GM23338 (cell line): ENCODE data around the gene PDE1C. TPM values are rescaled to one million over a fixed set of nuclear protein-coding genes. Genes with fewer than 3 reads are reported as not detected.

Experiments
- ATAC-seq: fragments of 200-7000 bp; cut with Tn5 transposase; 3 replicates; pipeline ENCODE4 v1.9.1; 2020
- DNase-seq: peaks from one replicate; pipeline ENCODE4 v3.0.0-alpha.2; 2015; ENCODE audit warnings: low spot score
- H2AFZ ChIP-seq: fragments of 200-600 bp; sonication (generic); 2 replicates; pipeline ENCODE4 v1.8.0; 2016; ENCODE audit warnings: antibody characterized with exemption, mild to moderate bottlenecking, moderate library complexity
- H3F3A ChIP-seq: fragments of 200-600 bp; sonication (generic); replicated peaks from 2 replicates; pipeline ENCODE4 v1.8.0; 2017; ENCODE audit warnings: antibody characterized with exemption, mixed run types, low read depth
- H3K27ac ChIP-seq: fragments of 200-600 bp; sonication (generic); 2 replicates; pipeline ENCODE4 v1.6.1; 2016; ENCODE audit warnings: low read depth
- H3K27me3 ChIP-seq: fragments of 200-600 bp; sonication (generic); 2 replicates; pipeline ENCODE4 v1.8.0; 2016; ENCODE audit warnings: mild to moderate bottlenecking, mixed run types, moderate library complexity; ENCODE audit not compliant: insufficient read depth
- H3K36me3 ChIP-seq: fragments of 200-600 bp; sonication (generic); 2 replicates; pipeline ENCODE4 v1.8.0; 2016; ENCODE audit warnings: mild to moderate bottlenecking; ENCODE audit not compliant: insufficient read depth
- H3K4me1 ChIP-seq: fragments of 200-600 bp; sonication (generic); 2 replicates; pipeline ENCODE4 v1.8.0; 2016; ENCODE audit warnings: mild to moderate bottlenecking, moderate library complexity; ENCODE audit not compliant: insufficient read depth
- H3K4me2 ChIP-seq: fragments of 200-600 bp; sonication (generic); 2 replicates; pipeline ENCODE4 v1.7.1; 2017; ENCODE audit warnings: mixed run types
- H3K4me3 ChIP-seq: fragments of 200-600 bp; sonication (generic); 2 replicates; pipeline ENCODE4 v1.6.1; 2016; ENCODE audit warnings: mixed run types
- H3K79me2 ChIP-seq: fragments of 200-600 bp; sonication (generic); replicated peaks from 2 replicates; pipeline ENCODE4 v1.8.0; 2017; ENCODE audit warnings: mild to moderate bottlenecking; ENCODE audit not compliant: insufficient read depth
- H3K9me2 ChIP-seq: fragments of 200-600 bp; sonication (generic); 2 replicates; pipeline ENCODE4 v1.8.0; 2017; ENCODE audit not compliant: insufficient read depth
- H4K20me1 ChIP-seq: fragments of 200-600 bp; sonication (generic); replicated peaks from 2 replicates; pipeline ENCODE4 v1.8.0; 2017; ENCODE audit warnings: mild to moderate bottlenecking; ENCODE audit not compliant: insufficient read depth
- H3K27ac Mint-ChIP-seq: 2 replicates; pipeline ENCODE4 v1.8.0; 2020; ENCODE audit warnings: inconsistent platforms, mild to moderate bottlenecking, moderate library complexity, mixed read lengths
- H3K27me3 Mint-ChIP-seq: 3 replicates; pipeline ENCODE4 v1.8.0; 2022; ENCODE audit warnings: low read depth, mild to moderate bottlenecking, moderate library complexity, mixed read lengths, inconsistent platforms; ENCODE audit not compliant: insufficient read depth, poor library complexity
- H3K36me3 Mint-ChIP-seq: 3 replicates; pipeline ENCODE4 v1.8.0; 2021; ENCODE audit warnings: low read depth, mild to moderate bottlenecking, inconsistent platforms, moderate library complexity, mixed read lengths
- H3K4me1 Mint-ChIP-seq: 3 replicates; pipeline ENCODE4 v1.8.0; 2020; ENCODE audit warnings: mild to moderate bottlenecking, inconsistent platforms, mixed read lengths
- H3K4me3 Mint-ChIP-seq: 3 replicates; pipeline ENCODE4 v1.8.0; 2021; ENCODE audit warnings: moderate library complexity, mild to moderate bottlenecking, inconsistent platforms, mixed read lengths
- H3K9me3 Mint-ChIP-seq: 3 replicates; pipeline ENCODE4 v1.8.0; 2020; ENCODE audit warnings: moderate library complexity, mild to moderate bottlenecking, inconsistent platforms, mixed read lengths
- ETS1 ChIP-seq: IDR thresholded peaks from 2 replicates; pipeline ENCODE4 v1.6.1; 2016; ENCODE audit warnings: antibody characterized with exemption
- EZH2 ChIP-seq: fragments of 200-600 bp; sonication (generic); IDR thresholded peaks from one replicate; pipeline ENCODE4 v1.8.0; 2017; ENCODE audit warnings: antibody characterized with exemption, mild to moderate bottlenecking, low read depth; ENCODE audit not compliant: unreplicated experiment
- EZH2phosphoT487 ChIP-seq: fragments of 200-600 bp; sonication (generic); IDR thresholded peaks from one replicate; pipeline ENCODE4 v1.8.1; 2018; ENCODE audit warnings: antibody characterized with exemption; ENCODE audit not compliant: unreplicated experiment
- NANOG ChIP-seq: IDR thresholded peaks from 2 replicates; pipeline ENCODE4 v1.6.1; 2016; ENCODE audit warnings: antibody characterized with exemption, borderline replicate concordance
- POLR2AphosphoS5 ChIP-seq: IDR thresholded peaks from 2 replicates; pipeline ENCODE4 v1.6.1; 2016; ENCODE audit warnings: antibody characterized with exemption, low read depth
- STAT1 ChIP-seq: IDR thresholded peaks from one replicate; pipeline ENCODE4 v1.6.1; 2016; ENCODE audit warnings: antibody characterized with exemption; ENCODE audit not compliant: unreplicated experiment
- polyA plus RNA-seq: library from polyadenylated mRNA; unstranded; fragments of >200 nt; fragmentation: Nextera tagmentation; extraction: Ambion mirVana; gene quantifications from 2 replicates; pipeline ENCODE4 v1.2.1, GENCODE V29; 2016
- total RNA-seq: library from RNA; depleted of rRNA; stranded (reverse); fragments of >200 nt; shearing (Covaris generic); gene quantifications from 2 replicates; pipeline ENCODE4 v1.2.3, GENCODE V29; 2014
- TF ChIP-seq, protein P1 (sequence below): fragments of 250-450 bp; sonication (Bioruptor Pico); IDR thresholded peaks from 2 replicates; pipeline ENCODE4 v1.5.0; 2020; ENCODE audit warnings: mild to moderate bottlenecking, moderate library complexity
- TF ChIP-seq, protein P2 (sequence below), 2 experiments: fragments of 200-600 bp in 1 of 2; sonication (generic) in 1 of 2; conservative IDR thresholded peaks; 2 replicates each; pipeline versions ENCODE4 v1.5.1 to v1.6.1; 2016 to 2017; ENCODE audit warnings: antibody characterized with exemption in 2 of 2, low read depth in 2 of 2, mild to moderate bottlenecking in 2 of 2, moderate library complexity in 1 of 2
- TF ChIP-seq, protein P3 (sequence below): IDR thresholded peaks from one replicate; pipeline ENCODE4 v1.6.1; 2018; ENCODE audit warnings: antibody characterized with exemption; ENCODE audit not compliant: unreplicated experiment

The PDE1C gene
- total and polyA plus RNA-seq, 2 experiments from 2014 or later, result 0.28 TPM; not detected in 1

DNA sequence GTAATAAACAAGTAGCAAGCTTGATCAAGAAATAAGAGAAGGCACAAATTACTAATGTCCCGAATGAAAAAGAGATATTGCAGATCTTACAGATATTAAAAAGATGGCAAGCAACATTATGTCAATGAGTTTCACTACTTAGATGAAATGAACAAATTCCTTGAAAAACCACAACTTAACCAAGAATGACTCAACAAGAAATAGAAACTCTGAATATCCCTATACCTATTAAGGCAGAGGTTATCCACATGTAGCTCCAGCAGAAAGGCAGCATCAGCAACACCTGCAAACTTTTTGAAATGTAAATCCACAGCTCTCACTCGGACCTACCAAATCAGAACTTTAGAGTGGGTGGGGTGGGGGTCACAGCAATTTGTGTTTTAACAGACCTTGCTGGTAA is 33.6 kb downstream of the PDE1C start (continued):
- no peak for TF ChIP-seq POLR2AphosphoS5
- TF ChIP-seq, protein P1, sequence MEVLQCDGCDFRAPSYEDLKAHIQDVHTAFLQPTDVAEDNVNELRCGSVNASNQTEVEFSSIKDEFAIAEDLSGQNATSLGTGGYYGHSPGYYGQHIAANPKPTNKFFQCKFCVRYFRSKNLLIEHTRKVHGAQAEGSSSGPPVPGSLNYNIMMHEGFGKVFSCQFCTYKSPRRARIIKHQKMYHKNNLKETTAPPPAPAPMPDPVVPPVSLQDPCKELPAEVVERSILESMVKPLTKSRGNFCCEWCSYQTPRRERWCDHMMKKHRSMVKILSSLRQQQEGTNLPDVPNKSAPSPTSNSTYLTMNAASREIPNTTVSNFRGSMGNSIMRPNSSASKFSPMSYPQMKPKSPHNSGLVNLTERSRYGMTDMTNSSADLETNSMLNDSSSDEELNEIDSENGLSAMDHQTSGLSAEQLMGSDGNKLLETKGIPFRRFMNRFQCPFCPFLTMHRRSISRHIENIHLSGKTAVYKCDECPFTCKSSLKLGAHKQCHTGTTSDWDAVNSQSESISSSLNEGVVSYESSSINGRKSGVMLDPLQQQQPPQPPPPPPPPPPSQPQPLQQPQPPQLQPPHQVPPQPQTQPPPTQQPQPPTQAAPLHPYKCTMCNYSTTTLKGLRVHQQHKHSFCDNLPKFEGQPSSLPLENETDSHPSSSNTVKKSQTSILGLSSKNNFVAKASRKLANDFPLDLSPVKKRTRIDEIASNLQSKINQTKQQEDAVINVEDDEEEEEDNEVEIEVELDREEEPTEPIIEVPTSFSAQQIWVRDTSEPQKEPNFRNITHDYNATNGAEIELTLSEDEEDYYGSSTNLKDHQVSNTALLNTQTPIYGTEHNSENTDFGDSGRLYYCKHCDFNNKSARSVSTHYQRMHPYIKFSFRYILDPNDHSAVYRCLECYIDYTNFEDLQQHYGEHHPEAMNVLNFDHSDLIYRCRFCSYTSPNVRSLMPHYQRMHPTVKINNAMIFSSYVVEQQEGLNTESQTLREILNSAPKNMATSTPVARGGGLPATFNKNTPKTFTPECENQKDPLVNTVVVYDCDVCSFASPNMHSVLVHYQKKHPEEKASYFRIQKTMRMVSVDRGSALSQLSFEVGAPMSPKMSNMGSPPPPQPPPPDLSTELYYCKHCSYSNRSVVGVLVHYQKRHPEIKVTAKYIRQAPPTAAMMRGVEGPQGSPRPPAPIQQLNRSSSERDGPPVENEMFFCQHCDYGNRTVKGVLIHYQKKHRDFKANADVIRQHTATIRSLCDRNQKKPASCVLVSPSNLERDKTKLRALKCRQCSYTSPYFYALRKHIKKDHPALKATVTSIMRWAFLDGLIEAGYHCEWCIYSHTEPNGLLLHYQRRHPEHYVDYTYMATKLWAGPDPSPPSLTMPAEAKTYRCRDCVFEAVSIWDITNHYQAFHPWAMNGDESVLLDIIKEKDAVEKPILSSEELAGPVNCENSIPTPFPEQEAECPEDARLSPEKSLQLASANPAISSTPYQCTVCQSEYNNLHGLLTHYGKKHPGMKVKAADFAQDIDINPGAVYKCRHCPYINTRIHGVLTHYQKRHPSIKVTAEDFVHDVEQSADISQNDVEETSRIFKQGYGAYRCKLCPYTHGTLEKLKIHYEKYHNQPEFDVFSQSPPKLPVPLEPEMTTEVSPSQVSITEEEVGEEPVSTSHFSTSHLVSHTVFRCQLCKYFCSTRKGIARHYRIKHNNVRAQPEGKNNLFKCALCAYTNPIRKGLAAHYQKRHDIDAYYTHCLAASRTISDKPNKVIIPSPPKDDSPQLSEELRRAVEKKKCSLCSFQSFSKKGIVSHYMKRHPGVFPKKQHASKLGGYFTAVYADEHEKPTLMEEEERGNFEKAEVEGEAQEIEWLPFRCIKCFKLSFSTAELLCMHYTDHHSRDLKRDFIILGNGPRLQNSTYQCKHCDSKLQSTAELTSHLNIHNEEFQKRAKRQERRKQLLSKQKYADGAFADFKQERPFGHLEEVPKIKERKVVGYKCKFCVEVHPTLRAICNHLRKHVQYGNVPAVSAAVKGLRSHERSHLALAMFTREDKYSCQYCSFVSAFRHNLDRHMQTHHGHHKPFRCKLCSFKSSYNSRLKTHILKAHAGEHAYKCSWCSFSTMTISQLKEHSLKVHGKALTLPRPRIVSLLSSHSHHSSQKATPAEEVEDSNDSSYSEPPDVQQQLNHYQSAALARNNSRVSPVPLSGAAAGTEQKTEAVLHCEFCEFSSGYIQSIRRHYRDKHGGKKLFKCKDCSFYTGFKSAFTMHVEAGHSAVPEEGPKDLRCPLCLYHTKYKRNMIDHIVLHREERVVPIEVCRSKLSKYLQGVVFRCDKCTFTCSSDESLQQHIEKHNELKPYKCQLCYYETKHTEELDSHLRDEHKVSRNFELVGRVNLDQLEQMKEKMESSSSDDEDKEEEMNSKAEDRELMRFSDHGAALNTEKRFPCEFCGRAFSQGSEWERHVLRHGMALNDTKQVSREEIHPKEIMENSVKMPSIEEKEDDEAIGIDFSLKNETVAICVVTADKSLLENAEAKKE (CRISPR knock-in tag), result no peak
- no peak for TF ChIP-seq ETS1
- no peak for TF ChIP-seq STAT1
- TF ChIP-seq EZH2phosphoT487, result no peak
- no peak for TF ChIP-seq NANOG

- no peaks in the 10 kb centered on the region for H3K4me1 ChIP-seq
- no peak overlapping the region for H3K27ac Mint-ChIP-seq
These were observed 36.2 kb downstream of the PDE1C start for GRCh38 chr7:32034052-32034451.

More at GRCh38 chr7:32034052-32034451, 36.2 kb downstream of the PDE1C start:
- H2AFZ ChIP-seq, result no peak overlapping the region
- H3K9me2 ChIP-seq, result no peaks in the 10 kb centered on the region; the same call in 1 of the 2 replicates
- TF ChIP-seq, protein P2, sequence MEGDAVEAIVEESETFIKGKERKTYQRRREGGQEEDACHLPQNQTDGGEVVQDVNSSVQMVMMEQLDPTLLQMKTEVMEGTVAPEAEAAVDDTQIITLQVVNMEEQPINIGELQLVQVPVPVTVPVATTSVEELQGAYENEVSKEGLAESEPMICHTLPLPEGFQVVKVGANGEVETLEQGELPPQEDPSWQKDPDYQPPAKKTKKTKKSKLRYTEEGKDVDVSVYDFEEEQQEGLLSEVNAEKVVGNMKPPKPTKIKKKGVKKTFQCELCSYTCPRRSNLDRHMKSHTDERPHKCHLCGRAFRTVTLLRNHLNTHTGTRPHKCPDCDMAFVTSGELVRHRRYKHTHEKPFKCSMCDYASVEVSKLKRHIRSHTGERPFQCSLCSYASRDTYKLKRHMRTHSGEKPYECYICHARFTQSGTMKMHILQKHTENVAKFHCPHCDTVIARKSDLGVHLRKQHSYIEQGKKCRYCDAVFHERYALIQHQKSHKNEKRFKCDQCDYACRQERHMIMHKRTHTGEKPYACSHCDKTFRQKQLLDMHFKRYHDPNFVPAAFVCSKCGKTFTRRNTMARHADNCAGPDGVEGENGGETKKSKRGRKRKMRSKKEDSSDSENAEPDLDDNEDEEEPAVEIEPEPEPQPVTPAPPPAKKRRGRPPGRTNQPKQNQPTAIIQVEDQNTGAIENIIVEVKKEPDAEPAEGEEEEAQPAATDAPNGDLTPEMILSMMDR (conservative IDR thresholded peaks at IDR 0.05; ENCODE audit: low read depth in 2 of 2), result 0 out of 4 replicates have a peak, but pooled peaks of 1 of the 2 experiments have one; percentile 3
- TF ChIP-seq POLR2AphosphoS5, result no peak
- TF ChIP-seq, protein P3, sequence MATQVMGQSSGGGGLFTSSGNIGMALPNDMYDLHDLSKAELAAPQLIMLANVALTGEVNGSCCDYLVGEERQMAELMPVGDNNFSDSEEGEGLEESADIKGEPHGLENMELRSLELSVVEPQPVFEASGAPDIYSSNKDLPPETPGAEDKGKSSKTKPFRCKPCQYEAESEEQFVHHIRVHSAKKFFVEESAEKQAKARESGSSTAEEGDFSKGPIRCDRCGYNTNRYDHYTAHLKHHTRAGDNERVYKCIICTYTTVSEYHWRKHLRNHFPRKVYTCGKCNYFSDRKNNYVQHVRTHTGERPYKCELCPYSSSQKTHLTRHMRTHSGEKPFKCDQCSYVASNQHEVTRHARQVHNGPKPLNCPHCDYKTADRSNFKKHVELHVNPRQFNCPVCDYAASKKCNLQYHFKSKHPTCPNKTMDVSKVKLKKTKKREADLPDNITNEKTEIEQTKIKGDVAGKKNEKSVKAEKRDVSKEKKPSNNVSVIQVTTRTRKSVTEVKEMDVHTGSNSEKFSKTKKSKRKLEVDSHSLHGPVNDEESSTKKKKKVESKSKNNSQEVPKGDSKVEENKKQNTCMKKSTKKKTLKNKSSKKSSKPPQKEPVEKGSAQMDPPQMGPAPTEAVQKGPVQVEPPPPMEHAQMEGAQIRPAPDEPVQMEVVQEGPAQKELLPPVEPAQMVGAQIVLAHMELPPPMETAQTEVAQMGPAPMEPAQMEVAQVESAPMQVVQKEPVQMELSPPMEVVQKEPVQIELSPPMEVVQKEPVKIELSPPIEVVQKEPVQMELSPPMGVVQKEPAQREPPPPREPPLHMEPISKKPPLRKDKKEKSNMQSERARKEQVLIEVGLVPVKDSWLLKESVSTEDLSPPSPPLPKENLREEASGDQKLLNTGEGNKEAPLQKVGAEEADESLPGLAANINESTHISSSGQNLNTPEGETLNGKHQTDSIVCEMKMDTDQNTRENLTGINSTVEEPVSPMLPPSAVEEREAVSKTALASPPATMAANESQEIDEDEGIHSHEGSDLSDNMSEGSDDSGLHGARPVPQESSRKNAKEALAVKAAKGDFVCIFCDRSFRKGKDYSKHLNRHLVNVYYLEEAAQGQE, result no peak
- no peak for TF ChIP-seq EZH2
- no peak for TF ChIP-seq NANOG
- H3K27me3 ChIP-seq, result no peaks in the 10 kb centered on the region
- Mint-ChIP-seq H3K27me3 (peaks cover 1% of the 10 kb centered on the region), H3K9me3 (peaks cover 10% of the 10 kb centered on the region), H3K4me1 (peaks cover 16% of the 10 kb centered on the region; the same call in 2 of the 3 replicates), H3K4me3 (no peak overlapping the region), H3K36me3 (peaks cover 9% of the 10 kb centered on the region)
- peaks cover 6% of the 10 kb centered on the region; the same call in 1 of the 2 replicates for H3K36me3 ChIP-seq
- no peaks in the 10 kb centered on the region for H4K20me1 ChIP-seq
- no peak overlapping the region for H3K27ac ChIP-seq
- DNase-seq (peak; percentile 58), ATAC-seq (no peak)
- H3K79me2 ChIP-seq, result no peaks in the 10 kb centered on the region
- no peak overlapping the region for H3K4me3 ChIP-seq
- H3K4me2 ChIP-seq, result no peak overlapping the region
- no peaks in the 10 kb centered on the region for H3F3A ChIP-seq
